PC-9 (cell line): ENCODE measurements around the gene STARD3NL.

Experiments
- EZH2 ChIP-seq: fragments of 200-600 bp; sonication (generic); IDR thresholded peaks from 2 replicates; pipeline ENCODE4 v1.8.0; 2017; ENCODE audit warnings: antibody characterized with exemption, low read depth
- TF ChIP-seq, protein P1 (sequence below): fragments of 200-600 bp; sonication (generic); conservative IDR thresholded peaks from 2 replicates; pipeline ENCODE4 v1.6.1; 2017; ENCODE audit warnings: mixed run types, antibody characterized with exemption, mild to moderate bottlenecking, moderate library complexity

DNA sequence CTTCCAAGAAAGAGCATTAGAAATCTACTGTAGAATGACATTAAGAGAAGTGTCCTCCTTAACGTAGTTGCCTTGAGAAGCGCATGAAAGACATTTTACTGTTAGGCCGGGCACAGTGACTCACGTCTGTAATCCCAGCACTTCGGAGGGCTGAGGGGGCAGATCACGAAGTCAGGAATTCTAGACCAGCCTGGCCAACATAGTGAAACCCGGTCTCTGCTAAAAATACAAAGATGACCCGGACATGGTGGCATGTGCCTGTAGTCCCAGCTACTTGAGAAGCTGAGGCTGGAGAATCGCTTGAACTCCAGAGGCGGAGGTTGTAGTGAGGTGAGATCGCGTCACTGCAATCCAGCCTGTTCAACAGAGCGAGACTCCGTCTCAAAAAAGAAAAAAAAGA, 66.5 kb downstream of the STARD3NL start:
- TF ChIP-seq, protein P1, sequence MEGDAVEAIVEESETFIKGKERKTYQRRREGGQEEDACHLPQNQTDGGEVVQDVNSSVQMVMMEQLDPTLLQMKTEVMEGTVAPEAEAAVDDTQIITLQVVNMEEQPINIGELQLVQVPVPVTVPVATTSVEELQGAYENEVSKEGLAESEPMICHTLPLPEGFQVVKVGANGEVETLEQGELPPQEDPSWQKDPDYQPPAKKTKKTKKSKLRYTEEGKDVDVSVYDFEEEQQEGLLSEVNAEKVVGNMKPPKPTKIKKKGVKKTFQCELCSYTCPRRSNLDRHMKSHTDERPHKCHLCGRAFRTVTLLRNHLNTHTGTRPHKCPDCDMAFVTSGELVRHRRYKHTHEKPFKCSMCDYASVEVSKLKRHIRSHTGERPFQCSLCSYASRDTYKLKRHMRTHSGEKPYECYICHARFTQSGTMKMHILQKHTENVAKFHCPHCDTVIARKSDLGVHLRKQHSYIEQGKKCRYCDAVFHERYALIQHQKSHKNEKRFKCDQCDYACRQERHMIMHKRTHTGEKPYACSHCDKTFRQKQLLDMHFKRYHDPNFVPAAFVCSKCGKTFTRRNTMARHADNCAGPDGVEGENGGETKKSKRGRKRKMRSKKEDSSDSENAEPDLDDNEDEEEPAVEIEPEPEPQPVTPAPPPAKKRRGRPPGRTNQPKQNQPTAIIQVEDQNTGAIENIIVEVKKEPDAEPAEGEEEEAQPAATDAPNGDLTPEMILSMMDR = no peak
- TF ChIP-seq EZH2 = no peak
